Measurements from ENCODE around the gene MAN2B1.
"Not testable (repeated sequence)": the region's sequence is repeated elsewhere in the genome, so short reads cannot be mapped to it uniquely, and the experiment has no call there.

MAN2B1 gene

DNA sequence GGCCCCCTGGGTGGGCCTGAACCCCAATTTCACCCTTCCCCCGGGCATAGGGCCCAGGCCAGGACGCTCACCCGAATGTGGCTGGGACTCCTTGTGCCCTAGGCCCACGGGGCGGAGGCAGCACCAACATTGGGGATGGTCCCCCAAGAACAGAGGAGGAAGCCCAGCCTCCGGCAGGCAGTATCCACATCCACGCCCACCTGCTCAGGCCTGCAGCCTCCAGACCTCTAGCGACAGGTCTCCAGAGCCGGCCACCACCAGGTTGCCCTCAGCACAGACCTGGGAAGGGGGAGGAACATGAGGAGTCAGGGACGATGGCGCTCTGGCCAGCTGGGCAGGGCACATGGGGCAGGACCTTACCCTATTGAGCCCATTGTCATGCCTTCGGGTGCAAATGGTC lies 22.5 kb upstream of the MAN2B1 start:
- no peak for DNase-seq

DNA sequence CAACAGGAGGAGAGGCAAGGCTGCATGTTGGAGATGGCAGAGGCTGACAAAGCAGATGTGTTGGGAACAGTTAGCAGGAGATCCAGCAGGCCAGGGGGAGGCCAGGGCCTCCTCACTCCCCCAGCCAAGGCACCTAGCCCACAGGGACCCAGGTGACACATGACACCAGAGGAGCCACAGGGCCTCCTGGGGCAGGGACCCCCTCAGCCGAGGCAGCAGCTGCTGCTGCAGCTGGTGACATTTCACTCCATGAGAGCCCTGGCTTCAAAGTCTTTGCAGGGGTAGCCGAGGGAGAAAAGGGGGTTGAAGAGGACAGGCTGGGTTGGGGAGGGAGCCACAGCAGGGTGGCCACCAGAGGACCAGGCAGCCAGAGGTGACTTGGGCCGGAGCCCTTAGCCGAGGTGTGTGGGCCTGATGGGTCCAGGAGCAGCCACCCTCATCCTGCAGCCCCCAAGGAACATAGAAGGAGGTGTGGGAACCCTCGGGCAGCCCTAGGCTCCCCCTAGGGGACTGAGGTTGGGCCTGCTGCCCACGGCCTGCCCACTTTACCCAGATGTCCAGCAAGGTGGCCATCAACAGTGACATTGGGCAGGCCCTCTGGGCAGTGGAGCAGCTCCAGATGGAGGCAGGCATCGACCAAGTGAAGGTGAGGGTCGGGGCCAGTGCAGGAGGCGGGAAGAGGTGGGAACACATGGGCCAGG lies 21.1 kb upstream of the MAN2B1 start, which contains the start of gene GNG14:
TSS of gene GNG14 (plus strand) at position 503 of the 701 bp plus-strand sequence. CDS start at position 554, 51 bp downstream.
- no peak for DNase-seq

DNA sequence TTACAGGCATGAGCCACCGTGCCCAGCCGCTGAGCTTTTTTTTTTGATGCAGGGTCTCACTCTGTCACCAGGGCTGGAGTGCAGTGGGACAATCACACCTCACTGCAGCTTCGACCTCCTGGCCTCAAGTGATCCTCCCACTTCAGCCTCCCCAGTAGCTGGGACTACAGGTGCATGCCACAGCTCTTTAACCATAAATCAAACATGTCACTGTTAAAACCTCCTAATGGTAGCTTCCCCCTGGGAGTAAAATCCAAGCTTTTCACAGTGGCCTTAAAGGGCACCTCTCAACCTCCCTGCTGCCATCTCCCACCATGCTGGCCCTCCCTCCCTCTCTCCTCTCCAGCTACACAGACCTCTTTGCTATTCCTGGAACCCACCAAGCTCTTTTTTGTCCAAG lies 19.3 kb upstream of the MAN2B1 start:
- no peak for DNase-seq

DNA sequence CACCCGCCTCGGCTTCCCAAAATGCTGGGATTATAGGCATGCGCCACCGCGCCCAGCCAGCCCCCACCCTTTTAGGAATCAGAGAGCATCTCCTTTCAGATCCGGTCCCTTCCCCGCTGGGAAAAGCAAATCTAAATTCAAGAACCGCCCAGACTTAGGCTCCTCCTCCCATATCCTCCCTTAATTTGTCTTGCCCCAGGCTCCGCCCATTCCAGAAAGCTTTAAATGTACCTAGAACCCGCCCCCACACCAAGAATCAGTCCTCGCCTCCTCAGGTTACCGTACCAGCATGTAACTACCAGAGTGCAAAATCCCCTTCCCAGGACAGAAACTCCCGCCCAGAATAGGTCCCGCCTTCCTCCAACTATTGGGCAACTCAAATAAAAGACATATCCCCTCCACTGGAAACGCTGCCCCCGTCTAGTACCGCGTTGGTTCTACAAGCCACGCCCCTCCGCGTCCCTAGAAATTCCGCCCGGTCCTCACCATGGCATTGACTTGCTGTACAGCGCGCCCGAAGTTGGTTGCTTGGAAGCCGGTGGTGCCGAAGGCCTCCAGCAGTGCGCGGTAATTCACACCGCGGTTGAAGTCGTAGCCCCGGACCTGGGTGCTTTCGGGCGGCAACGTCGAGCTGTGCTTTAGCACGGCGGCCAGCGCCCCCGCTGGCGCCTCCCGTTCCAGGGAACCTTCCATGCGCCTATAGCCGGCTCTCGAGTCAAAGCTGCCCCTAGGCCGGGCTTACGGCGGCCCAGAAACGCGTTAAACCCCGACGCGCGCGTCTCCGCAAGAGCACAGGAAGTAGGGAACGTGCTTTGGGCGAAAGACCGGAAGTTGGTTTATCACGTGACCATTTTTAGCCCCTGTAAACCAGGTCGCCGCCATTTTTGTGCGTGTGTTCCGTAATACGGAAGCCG lies 14.8 kb upstream of the MAN2B1 start, which contains the start of gene DHPS:
TSS of gene DHPS (minus strand) at position 807 of the 914 bp plus-strand sequence. CDS start at position 693, 114 bp downstream.
- peak; percentile 98 for DNase-seq

DNA sequence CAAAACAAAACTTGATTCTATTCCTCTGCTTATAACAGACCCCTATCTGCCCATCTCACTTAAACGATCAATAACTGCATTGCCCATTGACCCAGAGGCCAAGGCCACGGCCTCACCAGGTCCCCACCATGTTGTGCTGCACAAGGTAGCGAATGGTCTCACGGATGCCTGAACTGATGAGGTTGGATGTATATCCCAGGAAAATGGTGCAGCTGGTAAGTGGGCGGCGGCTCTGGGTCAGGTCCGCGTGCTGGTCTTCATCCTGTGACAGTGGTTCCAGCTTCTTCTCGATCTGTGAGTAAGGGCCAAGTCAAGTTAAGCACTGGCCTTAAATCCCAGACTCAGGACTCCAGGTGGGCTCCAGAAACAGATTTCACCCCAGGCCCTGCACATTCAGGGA lies 13.5 kb upstream of the MAN2B1 start:
- DNase-seq = no peak

DNA sequence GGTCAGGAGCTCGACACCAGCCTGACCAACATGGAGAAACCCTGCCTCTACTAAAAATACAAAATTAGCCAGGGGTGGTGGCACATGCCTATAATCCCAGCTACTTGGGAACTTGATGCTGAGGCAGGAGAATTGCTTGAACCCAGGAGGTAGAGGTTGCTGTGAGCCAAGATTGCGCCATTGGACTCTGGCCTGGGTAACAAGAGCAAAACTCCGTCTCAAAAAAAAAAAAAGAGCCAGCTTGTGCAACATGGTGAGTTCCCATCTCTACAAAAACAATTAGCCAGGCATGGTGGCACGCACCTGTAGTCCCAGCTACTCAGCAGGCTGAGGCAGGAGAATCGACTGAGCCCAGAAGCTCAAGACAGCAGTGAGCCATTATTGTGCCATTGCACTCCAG lies 11.5 kb upstream of the MAN2B1 start:
- not testable (repeated sequence) for DNase-seq

DNA sequence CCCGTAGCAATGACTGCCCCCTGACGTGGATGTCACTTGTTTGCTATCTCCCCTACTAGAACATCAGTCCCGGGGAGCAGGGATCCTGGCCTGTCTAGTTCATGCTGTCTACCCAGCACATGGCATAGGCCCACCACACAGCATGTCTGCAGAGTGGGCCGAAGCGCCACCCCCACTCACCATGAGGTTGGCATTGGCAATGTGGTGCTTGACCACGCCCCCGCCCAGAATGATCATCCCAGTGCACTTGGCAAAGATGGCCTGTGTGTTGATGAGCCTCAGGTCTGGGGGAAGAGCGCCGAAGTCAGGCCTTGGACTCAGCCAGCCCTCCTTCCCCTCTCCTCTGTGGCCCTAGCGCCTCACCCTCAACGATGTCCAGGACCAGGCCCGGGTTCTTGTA lies 10.4 kb upstream of the MAN2B1 start:
- DNase-seq = no peak

DNA sequence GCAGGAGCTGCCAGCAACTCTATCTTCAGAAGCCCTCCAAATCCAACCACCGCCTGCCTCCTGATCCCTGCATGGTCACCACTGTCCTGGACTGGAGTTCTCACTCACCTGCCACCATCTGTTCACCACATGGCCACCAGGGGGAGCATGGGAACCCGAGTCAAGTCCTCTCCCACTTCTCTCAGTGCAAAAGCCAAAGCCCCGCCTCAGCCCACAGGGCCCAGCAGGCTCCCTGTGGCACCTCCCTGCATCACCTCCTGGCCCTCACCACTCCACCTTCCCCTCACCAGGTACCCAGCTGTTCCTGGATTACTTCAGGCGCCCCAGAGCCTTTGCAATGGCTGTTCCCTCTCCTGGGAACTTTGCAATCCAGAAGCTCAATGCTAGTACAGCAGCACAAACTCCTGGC lies 9.8 kb upstream of the MAN2B1 start:
- peak; percentile 72 for DNase-seq

DNA sequence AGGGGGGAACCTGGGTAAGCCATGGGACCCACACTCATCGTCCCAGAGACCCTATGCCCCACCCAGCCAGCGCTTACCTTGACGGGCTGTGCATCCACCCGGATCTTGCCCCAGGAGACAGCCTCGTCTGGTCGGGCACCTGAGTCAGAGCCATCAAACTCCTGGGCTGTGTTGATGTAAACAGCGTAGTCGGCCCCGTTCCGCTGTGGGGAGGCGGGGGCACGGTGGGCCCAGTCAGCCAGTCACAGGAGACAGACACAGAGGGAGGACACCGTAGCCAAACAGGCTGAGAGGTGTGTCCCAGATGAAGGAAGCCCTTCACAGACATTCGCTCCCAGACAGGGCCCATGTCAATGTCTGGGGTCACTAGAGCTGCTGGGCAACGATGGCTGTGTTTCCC lies 9.4 kb upstream of the MAN2B1 start:
- no peak for DNase-seq

DNA sequence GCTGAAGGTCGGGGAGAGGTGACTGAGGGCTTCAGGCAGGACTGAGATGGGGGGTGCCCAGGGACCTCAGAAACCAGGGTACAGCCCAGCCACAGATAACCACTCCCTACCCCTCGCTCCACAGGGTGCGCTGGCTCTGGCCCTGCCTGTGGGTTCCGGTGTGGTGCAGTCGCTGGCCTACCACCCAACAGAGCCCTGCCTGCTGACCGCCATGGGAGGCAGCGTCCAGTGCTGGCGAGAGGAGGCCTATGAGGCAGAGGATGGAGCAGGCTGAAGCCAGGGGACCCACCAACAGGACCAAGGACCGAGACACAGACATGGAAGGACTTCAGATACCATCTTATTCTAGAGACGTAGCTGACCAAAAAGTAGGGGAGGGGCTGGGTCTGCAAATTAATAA lies 8.9 kb upstream of the MAN2B1 start:
- DNase-seq = no peak

DNA sequence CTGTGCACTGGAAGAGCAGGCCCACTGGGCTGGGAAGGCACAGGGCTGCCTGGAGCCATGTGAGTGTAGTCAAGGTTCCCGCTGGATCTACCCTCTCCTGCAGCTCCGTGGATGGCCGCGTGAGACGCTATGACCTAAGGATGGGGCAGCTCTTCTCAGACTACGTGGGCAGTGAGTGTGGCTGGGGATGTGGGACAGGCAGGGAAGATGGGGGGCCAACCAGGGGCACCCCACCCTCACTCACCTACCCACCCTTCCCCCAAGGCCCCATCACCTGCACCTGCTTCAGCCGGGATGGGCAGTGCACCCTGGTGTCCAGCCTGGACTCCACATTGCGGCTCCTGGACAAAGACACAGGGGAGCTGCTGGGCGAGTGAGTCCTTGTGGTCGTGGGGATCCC lies 6.2 kb upstream of the MAN2B1 start:
- DNase-seq = no peak

DNA sequence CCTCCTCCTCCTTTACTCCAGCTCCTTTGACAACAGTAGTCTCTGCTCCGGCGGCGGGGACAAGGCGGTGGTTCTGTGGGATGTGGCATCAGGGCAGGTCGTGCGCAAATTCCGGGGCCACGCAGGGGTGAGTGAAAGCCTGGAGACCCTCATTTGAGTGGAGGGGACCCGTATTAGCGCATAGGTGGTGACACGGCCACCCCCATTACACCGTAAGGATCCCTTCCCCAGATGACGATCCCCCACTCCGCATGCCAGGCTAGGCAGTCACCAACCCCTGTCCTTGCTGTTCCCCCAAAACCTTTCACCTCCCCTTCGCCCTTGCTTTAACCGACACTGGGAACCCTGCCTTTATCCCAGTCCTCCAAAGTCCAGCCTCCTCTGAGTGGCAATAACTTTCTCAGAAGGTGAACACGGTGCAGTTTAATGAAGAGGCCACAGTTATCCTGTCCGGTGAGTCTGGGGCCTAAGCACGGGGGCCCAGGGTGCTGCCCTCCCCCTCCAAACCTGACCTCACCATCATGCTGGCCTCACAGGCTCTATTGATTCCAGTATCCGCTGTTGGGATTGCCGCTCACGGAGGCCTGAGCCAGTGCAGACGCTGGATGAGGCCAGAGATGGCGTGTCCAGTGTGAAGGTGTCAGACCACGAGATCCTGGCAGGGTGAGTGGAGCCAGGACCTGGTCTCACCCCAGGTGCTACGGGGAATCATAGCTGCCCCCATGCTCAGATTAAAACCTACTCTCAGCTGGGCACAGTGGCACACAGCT lies 3.8 kb upstream of the MAN2B1 start:
- no peak for DNase-seq

DNA sequence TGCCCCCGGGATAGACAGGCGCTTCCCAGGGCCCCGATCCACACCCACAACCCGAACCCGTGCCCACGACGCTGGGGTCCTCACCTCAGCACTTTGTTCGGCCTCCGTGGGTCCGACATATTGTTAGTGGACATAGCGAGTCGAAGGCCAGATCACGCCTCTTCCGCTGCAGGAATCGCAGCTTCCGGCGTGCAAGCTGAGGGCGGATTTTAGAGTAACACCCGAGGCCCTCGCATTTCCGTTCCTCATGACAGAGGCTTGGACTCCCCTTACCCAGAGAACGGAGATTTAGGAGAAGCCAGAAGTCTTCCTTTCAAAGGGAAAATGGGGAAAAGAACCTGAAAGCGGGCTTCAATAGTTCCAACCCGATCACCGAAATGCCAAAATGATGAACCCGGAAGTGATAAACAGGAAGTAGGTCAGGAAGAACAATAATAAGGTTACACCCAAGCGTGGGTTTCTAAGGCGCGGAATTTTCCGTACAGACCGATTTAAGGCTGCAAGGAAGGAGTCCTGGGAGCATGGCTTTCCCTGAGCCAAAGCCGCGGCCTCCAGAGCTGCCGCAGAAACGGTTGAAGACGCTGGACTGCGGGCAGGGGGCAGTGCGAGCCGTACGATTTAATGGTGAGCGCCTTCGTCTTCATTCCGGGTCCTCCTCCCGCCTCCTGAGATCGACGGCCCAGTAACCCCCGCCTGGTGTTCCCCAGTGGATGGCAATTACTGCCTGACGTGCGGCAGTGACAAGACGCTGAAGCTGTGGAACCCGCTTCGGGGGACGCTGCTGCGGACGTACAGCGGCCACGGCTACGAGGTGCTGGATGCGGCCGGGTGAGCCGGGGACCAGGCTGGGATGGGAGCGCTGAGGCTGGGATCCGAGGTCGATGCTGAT lies 3.0 kb upstream of the MAN2B1 start:
- DNase-seq = peak; percentile 80

DNA sequence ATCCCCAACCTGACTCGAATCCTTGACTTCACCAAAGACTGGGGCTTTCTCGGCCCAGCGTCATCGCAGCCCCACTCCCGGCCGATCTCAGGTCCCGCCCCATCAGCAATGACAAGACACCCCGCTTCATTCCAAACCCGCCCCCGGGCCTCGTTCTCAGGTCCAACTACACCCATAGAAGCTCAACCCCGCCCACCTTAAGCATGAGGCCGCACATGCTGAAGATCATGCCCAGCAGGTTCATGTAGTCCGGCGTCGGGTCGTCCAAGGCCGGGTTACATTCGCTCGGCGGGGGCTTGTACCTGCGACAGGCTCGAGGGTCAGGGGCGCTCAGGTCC lies 2.4 kb upstream of the MAN2B1 start:
- peak; percentile 22 for DNase-seq

DNA sequence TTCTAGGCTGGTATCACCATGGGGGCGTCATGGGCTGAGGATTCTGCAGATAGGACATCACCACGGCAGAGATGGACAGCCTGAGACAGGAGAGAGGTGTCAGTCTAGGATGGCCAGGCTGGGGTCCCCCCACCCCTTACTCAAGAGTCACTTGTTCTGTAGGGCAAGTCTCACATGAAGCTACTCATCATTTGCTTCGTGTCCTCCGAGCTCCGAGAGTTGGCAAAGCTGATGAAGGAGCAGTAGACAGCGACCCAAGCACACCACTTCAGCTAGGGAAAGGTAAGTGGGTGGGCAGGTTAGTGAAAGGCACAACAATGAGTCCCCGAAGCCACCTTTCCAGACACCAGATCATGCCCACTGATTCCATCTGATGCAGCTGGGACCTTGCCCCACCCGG lies 1.8 kb upstream of the MAN2B1 start:
- no peak for DNase-seq

DNA sequence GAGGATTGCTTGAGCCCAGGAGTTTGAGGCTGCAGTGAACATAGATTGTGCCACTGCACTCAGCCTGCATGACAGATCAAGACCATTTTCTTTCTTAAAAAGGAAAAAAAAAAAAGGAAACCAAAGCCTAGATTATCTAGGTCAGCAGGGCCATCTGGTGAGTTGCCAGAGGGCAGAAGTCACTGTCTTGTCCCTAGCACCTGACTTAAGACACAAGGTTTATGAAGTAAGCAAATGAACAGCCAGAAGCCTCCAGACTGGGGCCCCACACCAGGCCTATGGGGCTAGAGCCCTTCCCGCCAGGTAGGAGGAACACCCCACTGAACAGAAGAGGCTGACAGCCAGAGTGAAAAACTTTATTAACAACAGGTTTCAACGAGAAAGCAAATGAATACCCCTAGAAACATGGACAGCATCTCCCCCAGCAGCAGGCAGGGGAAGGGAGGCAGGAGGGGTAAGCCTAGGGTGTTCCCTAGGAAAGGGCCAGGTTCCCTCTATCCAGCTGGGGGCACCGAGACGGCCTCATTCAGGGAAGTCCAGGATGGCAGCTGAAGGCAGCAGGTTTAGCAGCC lies 1.3 kb upstream of the MAN2B1 start:
- no peak for DNase-seq

DNA sequence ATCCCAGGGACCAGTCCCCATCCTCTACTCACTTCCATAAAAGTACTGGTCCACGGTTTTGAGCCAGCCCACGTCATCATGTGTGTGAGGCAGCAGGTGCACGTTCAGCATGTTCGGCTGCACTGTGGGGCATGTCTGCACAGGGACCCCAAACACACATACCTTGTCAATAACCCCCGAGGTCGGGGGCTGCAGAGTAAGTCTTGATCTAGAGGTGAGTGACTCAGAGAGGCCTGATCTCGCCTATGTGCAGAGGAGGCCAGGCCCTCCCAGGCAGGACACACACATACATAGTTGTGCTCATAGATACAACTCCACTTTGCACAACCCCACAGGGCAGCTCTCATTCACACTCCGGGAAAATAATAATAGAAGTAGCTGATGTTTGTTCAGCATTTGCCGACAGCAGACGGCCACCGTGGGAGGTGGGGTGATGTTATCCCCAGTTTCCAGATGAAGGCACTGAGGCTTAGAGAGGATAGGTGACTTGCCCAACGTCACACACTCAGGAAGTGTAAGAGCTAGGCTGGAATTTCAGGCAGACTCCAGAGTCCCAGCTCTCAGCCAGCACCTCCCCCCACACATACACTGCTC lies 774 bp downstream of the MAN2B1 start:
- no peak for DNase-seq

DNA sequence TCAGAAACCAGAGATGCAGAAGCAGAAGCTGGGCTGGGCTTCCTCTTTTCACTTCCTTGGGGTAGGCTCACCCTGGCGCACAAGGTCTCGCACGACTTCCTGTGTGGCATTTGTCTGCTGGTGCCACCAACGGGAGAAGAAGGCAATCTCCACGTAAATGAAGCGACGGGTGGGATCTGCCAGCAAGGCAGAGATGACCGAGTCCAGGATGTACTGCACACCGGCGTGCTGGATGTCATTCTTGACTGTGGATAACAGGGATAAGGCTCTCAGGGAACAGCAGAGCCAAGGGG lies 1.3 kb downstream of the MAN2B1 start:
- no peak for DNase-seq

DNA sequence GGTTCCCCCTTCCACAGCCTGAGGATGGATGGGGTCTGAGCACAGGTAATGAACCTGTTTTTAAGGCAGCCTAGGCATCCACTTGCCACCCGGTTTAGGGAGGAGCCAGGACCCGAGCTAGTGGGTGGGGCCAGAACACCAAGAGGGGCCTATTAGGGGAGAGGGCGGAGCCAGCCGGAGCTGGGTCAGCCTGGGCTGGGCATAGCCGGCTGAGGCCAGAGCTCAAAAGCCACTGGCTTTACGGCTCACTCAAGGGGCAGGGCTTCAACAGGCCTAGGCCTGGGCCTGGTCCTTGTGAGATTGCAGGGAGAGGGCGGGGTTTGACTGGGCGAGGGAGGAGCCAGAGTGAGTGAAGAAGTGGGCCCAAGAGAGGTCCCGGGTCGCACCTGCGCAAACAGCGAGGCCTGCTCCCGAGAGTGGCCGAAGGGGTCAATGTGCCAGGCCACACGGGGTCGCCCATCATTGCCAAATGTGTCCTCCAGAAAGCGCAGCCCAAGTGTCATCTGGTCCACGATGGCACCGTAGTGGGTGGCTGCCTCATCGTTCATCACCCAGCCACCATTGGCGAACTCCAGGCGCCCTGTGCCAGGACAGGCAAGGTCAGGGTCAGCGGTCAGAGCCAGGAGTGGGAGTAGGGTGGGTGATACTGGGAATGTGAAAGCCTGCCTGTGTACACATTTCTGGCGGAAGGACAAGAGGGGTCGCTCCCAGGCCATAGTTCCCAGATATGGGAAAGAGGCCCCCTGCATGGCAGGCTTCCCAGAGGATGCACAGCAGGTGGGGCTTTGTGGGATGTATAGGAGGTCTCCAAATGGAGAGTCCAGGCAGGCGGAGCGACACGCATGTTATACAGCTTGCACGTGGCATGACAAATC lies 1.9 kb downstream of the MAN2B1 start:
- DNase-seq = no peak

DNA sequence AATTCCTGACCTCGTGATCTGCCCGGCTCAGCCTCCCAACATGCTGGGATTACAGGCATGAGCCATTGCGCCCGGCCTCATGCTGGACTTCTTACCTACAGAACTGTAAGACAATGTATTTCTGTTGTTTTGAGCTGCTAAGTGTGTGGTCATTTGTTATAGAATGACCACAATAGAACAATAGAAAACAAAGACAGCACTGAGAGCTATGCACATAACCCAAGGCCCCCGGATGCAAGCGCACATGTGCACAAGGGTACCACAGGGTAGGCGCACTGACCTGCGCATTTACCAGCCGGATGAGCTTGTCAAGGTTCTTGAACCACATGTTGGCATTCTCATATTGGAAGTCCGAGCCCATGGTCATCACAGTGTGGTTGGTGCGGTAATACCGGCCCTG lies 5.6 kb downstream of the MAN2B1 start:
- no peak for DNase-seq

DNA sequence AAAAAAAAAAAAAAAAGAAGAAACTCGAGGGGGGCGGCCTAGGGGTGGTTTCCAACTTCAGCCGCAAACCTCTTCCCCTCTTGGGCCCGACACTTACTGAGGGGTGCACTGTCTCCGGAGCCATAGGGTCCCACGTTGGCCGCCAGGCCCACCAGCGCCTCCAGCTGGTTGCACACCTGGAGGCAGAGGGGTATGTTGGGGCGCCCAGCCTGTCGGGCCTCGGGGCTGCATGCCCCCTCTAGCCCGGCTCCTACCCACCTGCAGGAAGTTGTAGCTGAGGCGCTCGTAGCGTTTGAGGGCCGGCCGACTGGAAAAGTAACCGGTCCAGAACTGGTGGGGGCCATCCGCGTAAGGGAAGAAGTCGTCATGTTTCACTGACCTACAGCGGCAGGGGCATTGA lies 8.6 kb downstream of the MAN2B1 start:
- DNase-seq = no peak
